IMR-90 (cell line): ENCODE measurements around the gene SHISAL1. TPM values are rescaled to one million over a fixed set of nuclear protein-coding genes. Genes with fewer than 3 reads are reported as not detected.

ENCODE experiments used
- ATAC-seq: fragments of 200-7000 bp; cut with Tn5 transposase; 2 replicates; pipeline ENCODE4 v1.9.1; 2020; ENCODE audit warnings: low read depth, mild to moderate bottlenecking, moderate library complexity
- BruUV-seq: library from RNA; stranded (reverse); fragments of 400-500 nt; replicated peaks from 2 replicates; lab custom pipeline; 2021; lab: Mats Ljungman, UMichigan
- CTCF ChIA-PET: fragments of 300-600 bp; formaldehyde crosslinking; extraction: SDS; loops from one replicate; lab custom pipeline; 2021; ENCODE audit warnings: antibody characterized with exemption; lab: Yijun Ruan, JAX
- POLR2A ChIA-PET: fragments of 300-600 bp; sonication (Branson Sonifier 250); formaldehyde crosslinking; loops from one replicate; lab custom pipeline; 2022; ENCODE audit warnings: antibody characterized with exemption; ENCODE audit not compliant: unreplicated experiment; lab: Charles Lee
- DNase-seq: peaks from one replicate; pipeline ENCODE4 v3.0.0; 2013
- H2AFZ ChIP-seq: replicated peaks from 2 replicates; pipeline ENCODE3; 2013; ENCODE audit warnings: low read length, mild to moderate bottlenecking; ENCODE audit not compliant: poor library complexity
- H2AK5ac ChIP-seq: 2 replicates; pipeline ENCODE4 v1.6.1; 2013; ENCODE audit warnings: low read depth, low read length, inconsistent platforms
- H2AK9ac ChIP-seq: replicated peaks from 2 replicates; pipeline ENCODE3; 2013; ENCODE audit warnings: mild to moderate bottlenecking, low read depth, low read length, moderate library complexity; ENCODE audit not compliant: poor library complexity
- H2BK120ac ChIP-seq: 2 replicates; pipeline ENCODE4 v1.6.1; 2013; ENCODE audit warnings: low read depth, low read length, inconsistent platforms
- H2BK15ac ChIP-seq: 3 replicates; pipeline ENCODE4 v1.6.1; 2013; ENCODE audit warnings: low read depth, low read length, inconsistent platforms
- H2BK20ac ChIP-seq: 2 replicates; pipeline ENCODE4 v1.6.1; 2013; ENCODE audit warnings: low read depth, mild to moderate bottlenecking, inconsistent platforms, low read length, moderate library complexity
- H2BK5ac ChIP-seq: 2 replicates; pipeline ENCODE4 v1.6.1; 2013; ENCODE audit warnings: mild to moderate bottlenecking, low read depth, low read length, inconsistent platforms; ENCODE audit not compliant: poor library complexity, severe bottlenecking
- H3K14ac ChIP-seq: replicated peaks from 2 replicates; pipeline ENCODE4 v1.6.1; 2013; ENCODE audit warnings: low read depth, low read length, inconsistent platforms
- H3K18ac ChIP-seq: 2 replicates; pipeline ENCODE4 v1.6.1; 2013; ENCODE audit warnings: low read depth, low read length, control low read depth
- H3K23ac ChIP-seq: 2 replicates; pipeline ENCODE4 v1.6.1; 2013; ENCODE audit warnings: low read depth, low read length, inconsistent platforms
- H3K27ac ChIP-seq: 2 replicates; pipeline ENCODE4 v1.5.1; 2013; ENCODE audit warnings: mild to moderate bottlenecking, control low read depth, low read length; ENCODE audit not compliant: insufficient read depth
- H3K27me3 ChIP-seq: 2 replicates; pipeline ENCODE4 v1.6.1; 2013; ENCODE audit warnings: low read length; ENCODE audit not compliant: control insufficient read depth, insufficient read depth
- H3K36me3 ChIP-seq: 2 replicates; pipeline ENCODE4 v1.6.1; 2013; ENCODE audit warnings: low read length, mixed read lengths; ENCODE audit not compliant: control insufficient read depth, insufficient read depth
- H3K4ac ChIP-seq: 2 replicates; pipeline ENCODE4 v1.6.1; 2013; ENCODE audit warnings: low read depth, low read length, inconsistent platforms
- H3K4me1 ChIP-seq: 2 replicates; pipeline ENCODE4 v1.6.1; 2013; ENCODE audit warnings: low read length, mixed read lengths; ENCODE audit not compliant: control insufficient read depth, insufficient read depth
- H3K4me2 ChIP-seq: 2 replicates; pipeline ENCODE4 v1.6.1; 2013; ENCODE audit warnings: low read depth, mild to moderate bottlenecking, control low read depth, low read length, moderate library complexity
- H3K4me3 ChIP-seq: 2 replicates; pipeline ENCODE4 v1.5.1; 2013; ENCODE audit warnings: low read depth, mild to moderate bottlenecking, control low read depth, low read length, moderate library complexity; ENCODE audit not compliant: insufficient read depth
- H3K56ac ChIP-seq: 2 replicates; pipeline ENCODE4 v1.6.1; 2013; ENCODE audit warnings: low read length, inconsistent platforms; ENCODE audit not compliant: insufficient read depth; ENCODE audit errors: extremely low read depth
- H3K79me1 ChIP-seq, 2 experiments: 2 replicates each; pipeline ENCODE4 v1.6.1; 2013; ENCODE audit warnings: low read length in 2 of 2, inconsistent platforms in 1 of 2, low read depth in 1 of 2
- H3K9ac ChIP-seq: 2 replicates; pipeline ENCODE4 v1.6.1; 2013; ENCODE audit warnings: low read depth, low read length, control low read depth
- H3K9me1 ChIP-seq: 2 replicates; pipeline ENCODE4 v1.6.1; 2013; ENCODE audit warnings: low read length, inconsistent platforms; ENCODE audit not compliant: insufficient read depth
- H3K9me3 ChIP-seq: 2 replicates; pipeline ENCODE4 v1.6.1; 2013; ENCODE audit warnings: low read length; ENCODE audit not compliant: control insufficient read depth, insufficient read depth
- H4K20me1 ChIP-seq: 2 replicates; pipeline ENCODE4 v1.6.1; 2013; ENCODE audit warnings: low read length, inconsistent platforms; ENCODE audit not compliant: insufficient read depth
- H4K5ac ChIP-seq: 2 replicates; pipeline ENCODE4 v1.6.1; 2013; ENCODE audit warnings: mild to moderate bottlenecking, low read depth, low read length, control low read depth
- H4K8ac ChIP-seq, 2 experiments: 2 replicates each; pipeline ENCODE4 v1.6.1; 2013; ENCODE audit warnings: low read depth in 2 of 2, low read length in 2 of 2, control low read depth in 1 of 2, inconsistent platforms in 1 of 2
- H4K91ac ChIP-seq: 2 replicates; pipeline ENCODE4 v1.6.1; 2013; ENCODE audit warnings: low read depth, low read length, inconsistent platforms; ENCODE audit not compliant: insufficient read depth
- BHLHE40 ChIP-seq: fragments of 150-350 bp; IDR thresholded peaks from 2 replicates; pipeline ENCODE4 v1.6.1; 2016; ENCODE audit warnings: mild to moderate bottlenecking, low read depth, low read length
- CEBPB ChIP-seq: IDR thresholded peaks from 2 replicates; pipeline ENCODE4 v1.6.1; 2012; ENCODE audit warnings: low read depth, low read length, improper control_type of control experiment
- CHD1 ChIP-seq: IDR thresholded peaks from 2 replicates; pipeline ENCODE4 v1.6.1; 2012; ENCODE audit warnings: low read depth, low read length, improper control_type of control experiment
- CTCF ChIP-seq: conservative IDR thresholded peaks from 2 replicates; pipeline ENCODE4 v1.5.1; 2012; ENCODE audit warnings: mild to moderate bottlenecking, low read depth, low read length, improper control_type of control experiment
- ELK1 ChIP-seq: fragments of 150-350 bp; IDR thresholded peaks from 2 replicates; pipeline ENCODE4 v1.6.1; 2016; ENCODE audit warnings: low read depth, mild to moderate bottlenecking, low read length, moderate library complexity, borderline replicate concordance
- FOS ChIP-seq: fragments of 150-350 bp; IDR thresholded peaks from 2 replicates; pipeline ENCODE4 v1.6.1; 2016; ENCODE audit warnings: low read depth, low read length
- MAFK ChIP-seq: IDR thresholded peaks from 2 replicates; pipeline ENCODE4 v1.6.1; 2012; ENCODE audit warnings: low read depth, low read length, improper control_type of control experiment
- MAZ ChIP-seq: IDR thresholded peaks from 2 replicates; pipeline ENCODE4 v1.6.1; 2012; ENCODE audit warnings: low read depth, mild to moderate bottlenecking, low read length, improper control_type of control experiment, moderate library complexity, borderline replicate concordance
- MXI1 ChIP-seq: IDR thresholded peaks from 2 replicates; pipeline ENCODE4 v1.6.1; 2012; ENCODE audit warnings: low read depth, mild to moderate bottlenecking, low read length, moderate library complexity, borderline replicate concordance
- NFE2L2 ChIP-seq: fragments of 150-350 bp; IDR thresholded peaks from 2 replicates; pipeline ENCODE4 v1.6.1; 2016; ENCODE audit warnings: low read depth, mild to moderate bottlenecking, low read length
- POLR2A ChIP-seq: IDR thresholded peaks from 2 replicates; pipeline ENCODE4 v1.6.1; 2012; ENCODE audit warnings: mild to moderate bottlenecking, low read depth, low read length
- RAD21 ChIP-seq: IDR thresholded peaks from 2 replicates; pipeline ENCODE4 v1.6.1; 2012; ENCODE audit warnings: low read length, improper control_type of control experiment
- RCOR1 ChIP-seq: IDR thresholded peaks from 2 replicates; pipeline ENCODE4 v1.6.1; 2012; ENCODE audit warnings: mild to moderate bottlenecking, low read length, improper control_type of control experiment; ENCODE audit not compliant: insufficient replicate concordance
- RFX5 ChIP-seq: IDR thresholded peaks from 2 replicates; pipeline ENCODE4 v1.8.0; 2012; ENCODE audit warnings: low read depth, mild to moderate bottlenecking, low read length, moderate library complexity
- SMC3 ChIP-seq: fragments of 150-350 bp; IDR thresholded peaks from 2 replicates; pipeline ENCODE4 v1.6.1; 2016; ENCODE audit warnings: low read depth, mild to moderate bottlenecking, antibody characterized with exemption, low read length, moderate library complexity
- USF2 ChIP-seq: fragments of 150-350 bp; IDR thresholded peaks from 2 replicates; pipeline ENCODE4 v1.6.1; 2017; ENCODE audit warnings: mild to moderate bottlenecking, antibody characterized with exemption, low read length, low read depth
- WGBS, 2 experiments: methylation state at CpG; one replicate each; pipeline versions ENCODE4 v1.1.5 to v1.1.7; 2013; ENCODE audit warnings: missing lambda C conversion rate in 2 of 2; ENCODE audit not compliant: insufficient read length in 1 of 2; ENCODE audit errors: extremely low coverage in 2 of 2; 5-methylcytosine and 5-hydroxymethylcytosine counted together
- dilution Hi-C: fragments of 300-500 bp; cut with HindIII; formaldehyde crosslinking; loops from one replicate; pipeline ENCODE4 v1.14.3; 2018; ENCODE audit warnings: low sequenced_read_pairs; ENCODE audit not compliant: unreplicated experiment
- in situ Hi-C: fragments of 300-500 bp; cut with MboI; formaldehyde crosslinking; loops from 3 replicates; pipeline ENCODE4 v1.14.3; 2019; ENCODE audit warnings: low sequenced_read_pairs, inconsistent platforms, mixed read lengths
- intact Hi-C: fragments of 100-400 bp; cut with micrococcal nuclease; formaldehyde crosslinking; loops from 2 replicates; pipeline ENCODE4 v1.10.0; 2022
- polyA plus RNA-seq, 3 experiments: library from polyadenylated mRNA; depleted of rRNA; stranded (reverse); fragments of >200 nt; gene quantifications; 2 replicates each; pipeline ENCODE4 v1.2.3, GENCODE V29; 2012; ENCODE audit warnings: low replicate concordance in 1 of 3
- total RNA-seq: library from RNA; depleted of rRNA; stranded (reverse); fragments of >200 nt; gene quantifications from 2 replicates; pipeline ENCODE4 v1.2.3, GENCODE V29; 2012

SHISAL1 gene
- total and polyA plus RNA-seq, 2 of the 4 experiments (the other 2 are of a cell fraction), result 1.0 to 1.4 TPM

GRCh38 chr22:44199866-44200265 is 112.9 kb downstream of the SHISAL1 start:
- no peak overlapping the region for H3K4me3 ChIP-seq
- no peak overlapping the region for H2BK15ac ChIP-seq
- no peak overlapping the region for H3K56ac ChIP-seq
- ChIA-PET CTCF (no interaction called here), POLR2A (interaction anchor here (0.6 kb wide), 1 partner anchor 10 kb away, joined by 4 read pairs; no protein-coding TSS in a partner anchor)
- in situ Hi-C loops, result no loop called here
- DNase-seq (no peak), ATAC-seq (no peak)
- H3K79me1 ChIP-seq, result no peaks in the 10 kb centered on the region
- H3K4me2 ChIP-seq, result no peak overlapping the region
- no peak overlapping the region for H3K14ac ChIP-seq
- H2BK120ac ChIP-seq, result no peak overlapping the region
- no peak overlapping the region for H2AFZ ChIP-seq
- H3K23ac ChIP-seq, result no peak overlapping the region
- no peak overlapping the region for H2AK5ac ChIP-seq
- TF ChIP-seq MAZ (no peak), BHLHE40 (no peak), RCOR1 (no peak), MAFK (no peak), NFE2L2 (no peak), CHD1 (no peak), POLR2A (no peak), MXI1 (no peak), CTCF (no peak), RFX5 (no peak), CEBPB (no peak), ELK1 (no peak), SMC3 (no peak), FOS (no peak), RAD21 (no peak), USF2 (no peak)
- no peaks in the 10 kb centered on the region for H3K36me3 ChIP-seq
- no peak overlapping the region for H2BK5ac ChIP-seq
- H3K4ac ChIP-seq, result no peak overlapping the region
- no peaks in the 10 kb centered on the region for H4K20me1 ChIP-seq
- H3K27ac ChIP-seq, result no peak overlapping the region
- dilution Hi-C loops, result no loop called here
- whole genome bisulfite sequencing, 2 experiments, result 87% methylated on average over 5 of the region's 5 CpGs; no CpG with 5 or more reads in 1 of the 2 experiments
- BruUV-seq, result no TSS peak
- no peaks in the 10 kb centered on the region for H3K9me3 ChIP-seq
- H3K18ac ChIP-seq, result no peak overlapping the region
- intact Hi-C loops, result no loop called here
- H3K4me1 ChIP-seq, result peaks cover 20% of the 10 kb centered on the region
- no peak overlapping the region for H4K5ac ChIP-seq
- no peak overlapping the region for H4K8ac ChIP-seq
- H3K9me1 ChIP-seq, result peaks cover 10% of the 10 kb centered on the region
- no peak overlapping the region for H2BK20ac ChIP-seq
- no peak overlapping the region for H2AK9ac ChIP-seq
- peaks cover 22% of the 10 kb centered on the region for H3K27me3 ChIP-seq
- no peak overlapping the region for H3K9ac ChIP-seq
- no peak overlapping the region; the same call in 1 of the 2 replicates for H4K91ac ChIP-seq
